ENCODE results near the gene TBC1D13. TPM values are rescaled to one million over a fixed set of nuclear protein-coding genes. Genes with fewer than 3 reads are reported as not detected.

The TBC1D13 gene
- total and polyA plus RNA-seq, 2 experiments from 2014 or later, result 8.3 to 19.4 TPM

GRCh38 chr9:128836509-128837145 is 49.6 kb downstream of the TBC1D13 start:
- no peaks in the 10 kb centered on the region for H3K9me2 ChIP-seq (ENCODE audit: insufficient read depth)
- H3K4me1 Mint-ChIP-seq, result no peaks in the 10 kb centered on the region
- TF ChIP-seq REST (IDR thresholded peaks at IDR 0.05; ENCODE audit: unreplicated experiment) (no peak), CREB1 (CRISPR knock-in tag; IDR thresholded peaks at IDR 0.05; ENCODE audit: low read depth) (no peak), ETS1 (IDR thresholded peaks at IDR 0.05) (no peak), NANOG (IDR thresholded peaks at IDR 0.05; ENCODE audit: borderline replicate concordance) (no peak), STAT1 (IDR thresholded peaks at IDR 0.05; ENCODE audit: unreplicated experiment) (no peak), CTCF (conservative IDR thresholded peaks at IDR 0.05; ENCODE audit: low read depth in 2 of 2) (no peak), EZH2 (IDR thresholded peaks at IDR 0.05; ENCODE audit: low read depth, unreplicated experiment) (no peak), EZH2phosphoT487 (IDR thresholded peaks at IDR 0.05; ENCODE audit: unreplicated experiment) (no peak), ZNF462 (CRISPR knock-in tag; IDR thresholded peaks at IDR 0.05) (no peak), JUNB (IDR thresholded peaks at IDR 0.05; ENCODE audit: unreplicated experiment) (no peak), POLR2AphosphoS5 (IDR thresholded peaks at IDR 0.05; ENCODE audit: low read depth) (no peak), ZNF114 (CRISPR knock-in tag; IDR thresholded peaks at IDR 0.05) (no peak)
- H3K36me3 Mint-ChIP-seq (ENCODE audit: low read depth), result peaks cover 34% of the 10 kb centered on the region
- H2AFZ ChIP-seq, result no peak overlapping the region
- no peaks in the 10 kb centered on the region for H3K27me3 ChIP-seq (ENCODE audit: insufficient read depth)
- H3K27ac ChIP-seq (ENCODE audit: low read depth), result no peak overlapping the region
- peaks cover 7% of the 10 kb centered on the region; the same call in 1 of the 2 replicates for H3K36me3 ChIP-seq (ENCODE audit: insufficient read depth)
- H3F3A ChIP-seq (replicated peaks; ENCODE audit: low read depth), result no peaks in the 10 kb centered on the region
- DNase-seq (ENCODE audit: low spot score) (no peak), ATAC-seq (no peak)
- H4K20me1 ChIP-seq (replicated peaks; ENCODE audit: insufficient read depth), result no peaks in the 10 kb centered on the region
- H3K4me1 ChIP-seq (ENCODE audit: insufficient read depth), result no peaks in the 10 kb centered on the region
- H3K9me3 Mint-ChIP-seq, result no peaks in the 10 kb centered on the region
- H3K4me3 ChIP-seq, result no peak overlapping the region
- H3K27me3 Mint-ChIP-seq (ENCODE audit: insufficient read depth, low read depth, poor library complexity), result peaks cover 8% of the 10 kb centered on the region
- H3K79me2 ChIP-seq (replicated peaks; ENCODE audit: insufficient read depth), result no peaks in the 10 kb centered on the region
- no peak overlapping the region for H3K4me2 ChIP-seq
- no peak overlapping the region for H3K4me3 Mint-ChIP-seq
- no peak overlapping the region for H3K27ac Mint-ChIP-seq
